Lower leg skin (tissue), 3 donors: ENCODE measurements around the gene WHRN.

Experiments used
- CTCF ChIP-seq, 3 donors: fragments of 450-650 bp; IDR thresholded peaks; one replicate each; pipeline ENCODE4 v1.5.1; 2016; ENCODE audit warnings: antibody characterized with exemption in 3 of 3, mild to moderate bottlenecking in 3 of 3, moderate library complexity in 2 of 3
- POLR2A ChIP-seq, 2 donors: fragments of 450-650 bp; IDR thresholded peaks; one replicate each; pipeline ENCODE4 v1.6.1; 2016 to 2017; ENCODE audit warnings: antibody characterized with exemption in 2 of 2, mild to moderate bottlenecking in 1 of 2, moderate library complexity in 1 of 2

GRCh38 chr9:114501796-114502682 lies 3.2 kb downstream of the WHRN start:
- TF ChIP-seq CTCF (IDR thresholded peaks at IDR 0.05) (no peak), POLR2A (IDR thresholded peaks at IDR 0.05) (no peak)
